HG02588 (cell line): ENCODE measurements around the gene EPN3.

Source experiments
- ATAC-seq: cut with Tn5 transposase; IDR thresholded peaks from one replicate; pipeline ENCODE4 v1.9.1; 2021; ENCODE audit warnings: mild to moderate bottlenecking, moderate library complexity; ENCODE audit not compliant: unreplicated experiment

The EPN3 gene

GRCh38 chr17:50508573-50509460 lies 23.7 kb upstream of the EPN3 start:
- no peak for ATAC-seq

- ATAC-seq = peak; percentile 71
These were observed 21.5 kb upstream of the EPN3 start for GRCh38 chr17:50511058-50511457.

GRCh38 chr17:50513495-50513894 lies 19.0 kb upstream of the EPN3 start:
- no peak for ATAC-seq

GRCh38 chr17:50514388-50514787 lies 18.1 kb upstream of the EPN3 start:
- no peak for ATAC-seq

GRCh38 chr17:50514936-50515702 lies 17.4 kb upstream of the EPN3 start:
- ATAC-seq = no peak

GRCh38 chr17:50517011-50517410 lies 15.5 kb upstream of the EPN3 start:
- no peak for ATAC-seq

GRCh38 chr17:50517504-50518383 lies 14.8 kb upstream of the EPN3 start:
- no peak for ATAC-seq

- ATAC-seq = no peak
These were observed 14.0 kb upstream of the EPN3 start for GRCh38 chr17:50518384-50519023.

- ATAC-seq = no peak
These were observed 13.2 kb upstream of the EPN3 start for GRCh38 chr17:50519141-50519834.

- no peak for ATAC-seq
These were observed 12.1 kb upstream of the EPN3 start for GRCh38 chr17:50520483-50520882.

- no peak for ATAC-seq
These were observed 11.0 kb upstream of the EPN3 start for GRCh38 chr17:50521514-50521913.

- no peak for ATAC-seq
These were observed 9.8 kb upstream of the EPN3 start for GRCh38 chr17:50522766-50523165.

- no peak for ATAC-seq
These were observed 9.3 kb upstream of the EPN3 start for GRCh38 chr17:50523208-50523607.

GRCh38 chr17:50524838-50525237 lies 7.7 kb upstream of the EPN3 start:
- no peak for ATAC-seq

GRCh38 chr17:50527155-50527762 lies 5.3 kb upstream of the EPN3 start:
- ATAC-seq = no peak

- ATAC-seq = no peak
These were observed 4.5 kb upstream of the EPN3 start for GRCh38 chr17:50527949-50528474.

- ATAC-seq = no peak
These were observed 2.7 kb upstream of the EPN3 start for GRCh38 chr17:50529849-50530248.

- ATAC-seq = no peak
These were observed 1.0 kb upstream of the EPN3 start for GRCh38 chr17:50531428-50532025.

- ATAC-seq = no peak
These were observed 650 bp downstream of the EPN3 start for GRCh38 chr17:50533185-50533584.
